Muscle layer of colon (tissue), 2 donors: ENCODE data around the gene EIF4E2.

Experiments used
- H3K27ac ChIP-seq: one replicate; pipeline ENCODE4 v1.7.0; 2013; ENCODE audit warnings: low read depth, mild to moderate bottlenecking, low read length, moderate library complexity
- H3K27me3 ChIP-seq, 2 donors: one replicate each; pipeline ENCODE4 v1.7.0; 2013; ENCODE audit warnings: low read length in 2 of 2, mild to moderate bottlenecking in 2 of 2; ENCODE audit not compliant: insufficient read depth in 2 of 2, control insufficient read depth in 1 of 2
- H3K36me3 ChIP-seq: one replicate; pipeline ENCODE4 v1.7.0; 2013; ENCODE audit warnings: mild to moderate bottlenecking, low read length; ENCODE audit not compliant: insufficient read depth
- H3K4me1 ChIP-seq: one replicate; pipeline ENCODE4 v1.7.0; 2013; ENCODE audit warnings: mild to moderate bottlenecking, low read length; ENCODE audit not compliant: insufficient read depth
- H3K4me3 ChIP-seq, 2 donors: one replicate each; pipeline ENCODE4 v1.7.0; 2013; ENCODE audit warnings: low read length in 2 of 2, low read depth in 1 of 2, mild to moderate bottlenecking in 1 of 2, moderate library complexity in 1 of 2
- H3K9ac ChIP-seq: one replicate; pipeline ENCODE4 v1.7.0; 2013; ENCODE audit warnings: low read length
- H3K9me3 ChIP-seq: one replicate; pipeline ENCODE4 v1.7.0; 2013; ENCODE audit warnings: mild to moderate bottlenecking, low read length
- donor health status: abdominal sarcoma.
- donor health status: Adenocarcinoma of cecum.

EIF4E2 gene

DNA sequence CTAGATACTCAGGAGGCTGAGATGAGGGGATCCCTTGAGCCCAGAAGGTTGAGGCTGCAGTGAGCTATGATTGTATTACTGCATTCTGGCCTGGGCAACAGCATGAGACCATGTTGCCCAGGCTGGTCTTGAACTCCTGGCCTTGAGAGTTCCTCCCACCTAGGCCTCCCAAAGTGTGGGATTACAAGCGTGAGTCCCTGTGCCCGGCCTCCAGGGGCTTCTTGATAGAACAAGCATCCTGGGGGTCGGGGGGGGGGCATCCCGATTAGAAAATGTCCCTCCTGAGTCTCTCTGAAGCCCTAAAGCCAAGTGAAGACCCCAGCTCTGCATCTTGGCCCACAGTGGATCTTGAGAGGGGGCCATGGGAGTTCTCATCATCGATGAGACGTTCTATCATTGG is 60.6 kb downstream of the EIF4E2 start:
- Histone ChIP-seq H3K4me1 (no peaks in the 10 kb centered on the region), H3K4me3 (no peak overlapping the region), H3K9me3 (no peaks in the 10 kb centered on the region), H3K27ac (no peak overlapping the region), H3K27me3 (no peaks in the 10 kb centered on the region), H3K36me3 (no peaks in the 10 kb centered on the region), H3K9ac (no peak overlapping the region)

DNA sequence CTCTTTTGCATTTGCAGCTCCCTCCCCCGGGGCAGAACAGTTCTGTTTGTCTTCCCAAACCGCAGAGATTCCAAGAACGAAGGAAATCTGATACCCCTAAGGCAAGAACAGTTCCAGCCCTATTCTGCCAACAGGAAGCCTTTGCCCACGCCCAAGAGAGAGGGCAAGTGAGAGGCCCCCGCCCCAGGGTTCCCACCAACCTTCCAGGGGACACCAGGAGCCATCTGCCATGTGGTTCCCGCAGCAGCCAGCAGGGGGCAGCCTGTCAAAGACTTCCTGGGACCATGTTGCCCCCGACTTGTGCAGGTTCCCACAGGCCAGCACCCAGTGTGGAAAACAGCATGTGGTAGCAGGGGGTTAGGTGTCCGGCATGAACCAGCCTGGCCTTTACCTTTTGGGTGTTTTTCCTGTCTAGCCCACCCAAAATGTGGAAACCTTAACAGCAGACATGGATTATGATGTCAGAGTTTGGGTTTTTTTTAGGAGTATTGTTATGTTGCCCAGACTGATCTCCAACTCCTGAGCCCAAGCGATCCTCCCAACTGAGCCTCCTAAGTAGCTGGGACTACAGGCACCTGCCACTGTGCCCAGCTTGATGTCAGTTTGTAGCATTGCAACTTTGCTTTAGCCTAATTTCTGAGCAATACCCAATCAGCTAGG is 61.2 kb downstream of the EIF4E2 start:
- Histone ChIP-seq H3K9me3 (no peaks in the 10 kb centered on the region), H3K9ac (no peak overlapping the region), H3K4me3 (no peak overlapping the region), H3K4me1 (no peaks in the 10 kb centered on the region), H3K27me3 (no peaks in the 10 kb centered on the region), H3K27ac (no peak overlapping the region), H3K36me3 (no peaks in the 10 kb centered on the region)

DNA sequence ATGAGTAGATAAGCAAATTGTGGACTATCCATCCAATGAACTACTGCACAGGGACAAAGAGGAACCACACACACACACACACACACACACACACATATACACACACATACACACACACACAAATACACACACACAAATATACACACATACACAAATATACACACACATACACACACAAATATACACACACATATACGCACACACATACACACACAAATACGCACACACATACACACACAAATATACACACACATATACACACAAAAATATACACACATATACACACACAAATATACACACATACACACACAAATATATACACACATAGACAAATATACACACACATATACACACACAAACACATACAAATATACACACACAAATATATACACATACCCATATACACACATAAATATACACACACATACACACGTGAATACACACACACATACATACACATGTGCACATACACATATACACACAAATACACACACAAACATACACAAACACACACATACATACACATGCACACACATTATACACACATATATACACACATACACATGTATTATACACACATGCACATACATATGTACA is 63.1 kb downstream of the EIF4E2 start:
- no peaks in the 10 kb centered on the region for H3K4me1 ChIP-seq
- H3K9me3 ChIP-seq = no peaks in the 10 kb centered on the region
- no peaks in the 10 kb centered on the region for H3K36me3 ChIP-seq
- H3K27ac ChIP-seq = no peak overlapping the region
- H3K4me3 ChIP-seq = no peak overlapping the region
- no peak overlapping the region for H3K9ac ChIP-seq
- H3K27me3 ChIP-seq = no peaks in the 10 kb centered on the region

DNA sequence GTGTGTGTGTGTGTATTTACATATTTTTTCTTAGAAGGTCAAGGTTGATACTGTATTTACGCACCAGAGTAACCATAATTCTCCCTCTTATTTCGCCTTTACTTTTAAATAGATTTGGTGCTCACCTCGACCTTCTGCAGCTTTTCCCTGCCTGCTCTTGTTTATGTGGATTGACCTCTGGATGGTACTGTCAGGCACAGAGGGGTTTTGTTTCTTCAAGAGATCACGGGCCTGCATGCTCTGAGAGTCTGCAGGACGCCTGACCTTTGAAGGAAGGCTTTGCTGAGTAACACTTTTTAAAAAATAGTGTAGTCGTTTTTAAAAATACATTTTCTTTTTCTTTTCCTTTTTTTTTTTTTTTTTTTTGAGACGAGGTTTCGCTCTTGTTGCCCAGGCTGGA is 64.8 kb downstream of the EIF4E2 start:
- no peak overlapping the region for H3K27ac ChIP-seq
- H3K9me3 ChIP-seq = no peaks in the 10 kb centered on the region
- no peak overlapping the region for H3K9ac ChIP-seq
- no peaks in the 10 kb centered on the region for H3K4me1 ChIP-seq
- no peak overlapping the region for H3K4me3 ChIP-seq
- H3K36me3 ChIP-seq = no peaks in the 10 kb centered on the region
- no peaks in the 10 kb centered on the region for H3K27me3 ChIP-seq
